B cell (primary cell): Measurements from ENCODE around the gene TMEM115.

Experiments used
- EZH2 ChIP-seq: IDR thresholded peaks from 2 replicates; pipeline ENCODE4 v1.6.1; 2012; ENCODE audit warnings: borderline replicate concordance, low read depth, mild to moderate bottlenecking, moderate library complexity, low read length; ENCODE audit not compliant: insufficient read depth, poor library complexity, severe bottlenecking
- TF ChIP-seq, protein P1 (sequence below): fragments of 200-600 bp; IDR thresholded peaks from one replicate; pipeline ENCODE4 v1.8.0; 2022; ENCODE audit warnings: antibody characterized with exemption, mild to moderate bottlenecking

DNA sequence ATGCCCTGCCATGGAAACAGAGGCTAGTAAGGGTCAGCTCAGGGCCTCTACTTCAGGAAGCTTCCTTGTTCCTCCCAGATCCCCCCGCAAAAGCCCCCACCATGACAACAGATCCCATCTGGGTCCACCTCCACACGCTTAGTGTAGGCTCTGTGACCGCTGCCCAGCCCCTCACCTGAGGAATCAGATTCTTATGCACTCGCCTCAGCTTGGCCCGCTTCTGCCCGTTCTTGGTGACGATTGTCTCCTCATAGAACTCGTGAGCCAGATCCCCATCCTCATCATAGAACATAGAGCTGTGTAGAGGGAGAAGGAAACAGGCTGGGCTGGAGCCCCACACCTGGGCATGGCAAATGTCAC lies 33.2 kb downstream of the TMEM115 start:
- TF ChIP-seq, protein P1, sequence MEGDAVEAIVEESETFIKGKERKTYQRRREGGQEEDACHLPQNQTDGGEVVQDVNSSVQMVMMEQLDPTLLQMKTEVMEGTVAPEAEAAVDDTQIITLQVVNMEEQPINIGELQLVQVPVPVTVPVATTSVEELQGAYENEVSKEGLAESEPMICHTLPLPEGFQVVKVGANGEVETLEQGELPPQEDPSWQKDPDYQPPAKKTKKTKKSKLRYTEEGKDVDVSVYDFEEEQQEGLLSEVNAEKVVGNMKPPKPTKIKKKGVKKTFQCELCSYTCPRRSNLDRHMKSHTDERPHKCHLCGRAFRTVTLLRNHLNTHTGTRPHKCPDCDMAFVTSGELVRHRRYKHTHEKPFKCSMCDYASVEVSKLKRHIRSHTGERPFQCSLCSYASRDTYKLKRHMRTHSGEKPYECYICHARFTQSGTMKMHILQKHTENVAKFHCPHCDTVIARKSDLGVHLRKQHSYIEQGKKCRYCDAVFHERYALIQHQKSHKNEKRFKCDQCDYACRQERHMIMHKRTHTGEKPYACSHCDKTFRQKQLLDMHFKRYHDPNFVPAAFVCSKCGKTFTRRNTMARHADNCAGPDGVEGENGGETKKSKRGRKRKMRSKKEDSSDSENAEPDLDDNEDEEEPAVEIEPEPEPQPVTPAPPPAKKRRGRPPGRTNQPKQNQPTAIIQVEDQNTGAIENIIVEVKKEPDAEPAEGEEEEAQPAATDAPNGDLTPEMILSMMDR: no peak
- TF ChIP-seq EZH2: no peak
